Lower leg skin (tissue), 3 donors: ENCODE results near the gene NPW.

Source experiments
- CTCF ChIP-seq, 3 donors: fragments of 450-650 bp; IDR thresholded peaks; one replicate each; pipeline ENCODE4 v1.5.1; 2016; ENCODE audit warnings: antibody characterized with exemption in 3 of 3, mild to moderate bottlenecking in 3 of 3, moderate library complexity in 2 of 3
- POLR2A ChIP-seq, 2 donors: fragments of 450-650 bp; IDR thresholded peaks; one replicate each; pipeline ENCODE4 v1.6.1; 2016 to 2017; ENCODE audit warnings: antibody characterized with exemption in 2 of 2, mild to moderate bottlenecking in 1 of 2, moderate library complexity in 1 of 2

- TF ChIP-seq CTCF (IDR thresholded peaks at IDR 0.05) (no peak), POLR2A (IDR thresholded peaks at IDR 0.05) (no peak)
Observed at GRCh38 chr16:2044541-2044940, 25.0 kb downstream of the NPW start.
